H1 (cell line): ENCODE measurements around the gene THAP10. TPM values are rescaled to one million over a fixed set of nuclear protein-coding genes. Genes with fewer than 3 reads are reported as not detected.

Experiments
- CTCF ChIA-PET: fragments of 300-600 bp; sonication (Branson Sonifier 250); formaldehyde crosslinking; loops from one replicate; lab custom pipeline; 2021; ENCODE audit not compliant: partially characterized antibody; lab: Charles Lee
- POLR2A ChIA-PET: fragments of 300-600 bp; sonication (Branson Sonifier 250); formaldehyde crosslinking; loops from one replicate; lab custom pipeline; 2021; ENCODE audit warnings: inconsistent platforms; ENCODE audit not compliant: partially characterized antibody; lab: Charles Lee
- DNase-seq, 2 experiments: peaks; one replicate each; pipeline versions ENCODE4 v3.0.0 to v3.0.0-alpha.2; 2010 to 2022; ENCODE audit warnings: low spot score in 2 of 2, low read depth in 1 of 2, mixed read lengths in 1 of 2
- FAIRE-seq: peaks from 2 replicates; lab custom pipeline; 2011; peaks lifted over from hg19 to GRCh38; lab: Jason Lieb, UNC
- H2AFZ ChIP-seq: 2 replicates; pipeline ENCODE4 v1.8.1; 2012; ENCODE audit warnings: low read length, inconsistent platforms
- H2AK5ac ChIP-seq: 2 replicates; pipeline ENCODE4 v1.6.1; 2013; ENCODE audit warnings: low read depth, low read length
- H2BK120ac ChIP-seq: replicated peaks from 2 replicates; pipeline ENCODE3; 2013; ENCODE audit warnings: low read depth, low read length, inconsistent platforms
- H2BK12ac ChIP-seq: 2 replicates; pipeline ENCODE4 v1.6.1; 2013; ENCODE audit warnings: low read depth, low read length
- H2BK15ac ChIP-seq: 2 replicates; pipeline ENCODE4 v1.6.1; 2013; ENCODE audit warnings: low read length
- H2BK20ac ChIP-seq: 2 replicates; pipeline ENCODE4 v1.6.1; 2013; ENCODE audit warnings: low read length
- H2BK5ac ChIP-seq: 2 replicates; pipeline ENCODE4 v1.6.1; 2013; ENCODE audit warnings: low read depth, low read length
- H3K14ac ChIP-seq: 2 replicates; pipeline ENCODE4 v1.6.1; 2013; ENCODE audit warnings: inconsistent platforms; ENCODE audit not compliant: insufficient read length
- H3K18ac ChIP-seq: 2 replicates; pipeline ENCODE4 v1.6.1; 2013; ENCODE audit warnings: low read length; ENCODE audit errors: extremely low read depth
- H3K23ac ChIP-seq: 2 replicates; pipeline ENCODE4 v1.6.1; 2013; ENCODE audit warnings: inconsistent platforms; ENCODE audit not compliant: insufficient read length
- H3K23me2 ChIP-seq: 2 replicates; pipeline ENCODE4 v1.6.1; 2013; ENCODE audit warnings: low read depth, low read length
- H3K27ac ChIP-seq: 2 replicates; pipeline ENCODE4 v1.6.1; 2011; ENCODE audit warnings: low read depth, low read length, inconsistent platforms
- H3K27me3 ChIP-seq, 4 experiments: replicated peaks in 1 of 4; 1 replicate in 1 of 4; 2 replicates in 3 of 4; pipeline versions ENCODE4 v1.6.1 to v1.8.1; 2011 to 2013; ENCODE audit warnings: low read length in 3 of 4, mild to moderate bottlenecking in 3 of 4, inconsistent platforms in 2 of 4, mixed read lengths in 2 of 4, moderate library complexity in 1 of 4; ENCODE audit not compliant: control insufficient read depth in 3 of 4, insufficient read depth in 3 of 4; ENCODE audit errors: extremely low read depth in 1 of 4
- H3K36me3 ChIP-seq, 4 experiments: 2 replicates each; pipeline versions ENCODE4 v1.6.1 to v1.8.1; 2011 to 2013; ENCODE audit warnings: mild to moderate bottlenecking in 4 of 4, low read length in 3 of 4, moderate library complexity in 2 of 4, control low read depth in 1 of 4, inconsistent platforms in 1 of 4; ENCODE audit not compliant: insufficient read depth in 4 of 4, control insufficient read depth in 2 of 4
- H3K4ac ChIP-seq: replicated peaks from 2 replicates; pipeline ENCODE3; 2013; ENCODE audit warnings: low read length, low read depth, mixed read lengths, inconsistent platforms; ENCODE audit not compliant: insufficient read length
- H3K4me1 ChIP-seq, 4 experiments: replicated peaks in 1 of 4; 1 replicate in 1 of 4; 2 replicates in 3 of 4; pipeline versions ENCODE4 v1.6.1 to v1.8.1; 2011 to 2013; ENCODE audit warnings: low read length in 3 of 4, inconsistent platforms in 2 of 4, mixed read lengths in 1 of 4; ENCODE audit not compliant: insufficient read depth in 4 of 4, control insufficient read depth in 3 of 4
- H3K4me2 ChIP-seq, 2 experiments: 2 replicates each; pipeline versions ENCODE4 v1.6.1 to v1.8.1; 2011 to 2013; ENCODE audit warnings: low read depth in 2 of 2, low read length in 2 of 2, control low read depth in 1 of 2, inconsistent platforms in 1 of 2, mild to moderate bottlenecking in 1 of 2; ENCODE audit not compliant: insufficient read depth in 1 of 2
- H3K4me3 ChIP-seq, 4 experiments: fragments of 200-600, 300-600 bp in 1 of 4; sonication (generic), shearing (Covaris generic), sonication (Bioruptor Twin) in 1 of 4; 2 replicates each; pipeline versions ENCODE4 v1.5.1 to v1.8.1; 2011 to 2016; ENCODE audit warnings: low read length in 4 of 4, low read depth in 3 of 4, control low read depth in 2 of 4, inconsistent platforms in 2 of 4, mild to moderate bottlenecking in 2 of 4, mixed read lengths in 1 of 4, moderate library complexity in 1 of 4; ENCODE audit not compliant: insufficient read depth in 2 of 4; ENCODE audit errors: extremely low read depth in 1 of 4
- H3K56ac ChIP-seq: replicated peaks from 2 replicates; pipeline ENCODE3; 2013; ENCODE audit warnings: low read depth, mild to moderate bottlenecking, mixed read lengths, low read length, inconsistent platforms; ENCODE audit not compliant: insufficient read length
- H3K79me1 ChIP-seq: 2 replicates; pipeline ENCODE4 v1.6.1; 2013; ENCODE audit warnings: low read depth, low read length, control low read depth
- H3K79me2 ChIP-seq, 2 experiments: 2 replicates each; pipeline versions ENCODE4 v1.6.1 to v1.8.1; 2012 to 2013; ENCODE audit warnings: low read length in 2 of 2, mild to moderate bottlenecking in 2 of 2, inconsistent platforms in 1 of 2; ENCODE audit not compliant: insufficient read depth in 2 of 2, control insufficient read depth in 1 of 2
- H3K9ac ChIP-seq, 4 experiments: replicated peaks in 1 of 4; 1 replicate in 1 of 4; 2 replicates in 3 of 4; pipeline versions ENCODE4 v1.6.1 to v1.8.1; 2011 to 2013; ENCODE audit warnings: low read depth in 3 of 4, low read length in 3 of 4, control low read depth in 2 of 4, mild to moderate bottlenecking in 2 of 4, moderate library complexity in 2 of 4, inconsistent platforms in 1 of 4; ENCODE audit errors: extremely low read depth in 1 of 4
- H3K9me3 ChIP-seq, 2 experiments: 2 replicates each; pipeline versions ENCODE4 v1.6.1 to v1.8.1; 2012 to 2013; ENCODE audit warnings: mild to moderate bottlenecking in 2 of 2, moderate library complexity in 2 of 2, control low read depth in 1 of 2, inconsistent platforms in 1 of 2, low read depth in 1 of 2, low read length in 1 of 2, mixed read lengths in 1 of 2; ENCODE audit not compliant: insufficient read depth in 2 of 2
- H4K20me1 ChIP-seq, 2 experiments: replicated peaks in 1 of 2; 2 replicates each; pipeline versions ENCODE3 to v1.8.1; 2011 to 2013; ENCODE audit warnings: inconsistent platforms in 2 of 2, low read length in 2 of 2, mild to moderate bottlenecking in 1 of 2; ENCODE audit not compliant: insufficient read depth in 2 of 2, control insufficient read depth in 1 of 2
- H4K5ac ChIP-seq: 2 replicates; pipeline ENCODE4 v1.6.1; 2013; ENCODE audit warnings: low read length, low read depth, mixed read lengths, inconsistent platforms; ENCODE audit not compliant: insufficient read length
- H4K8ac ChIP-seq: 2 replicates; pipeline ENCODE4 v1.8.0; 2013; ENCODE audit warnings: mild to moderate bottlenecking, moderate library complexity, low read length, inconsistent platforms; ENCODE audit not compliant: insufficient read depth; ENCODE audit errors: extremely low read depth
- H4K91ac ChIP-seq: replicated peaks from 2 replicates; pipeline ENCODE3; 2013; ENCODE audit warnings: low read length, mixed read lengths, inconsistent platforms; ENCODE audit not compliant: insufficient read length
- ASH2L ChIP-seq: fragments of 200-600, 300-600 bp; sonication (generic); IDR thresholded peaks from one replicate; pipeline ENCODE4 v1.7.1; 2017; ENCODE audit warnings: low read length
- BCL11A ChIP-seq, 2 experiments: IDR thresholded peaks; one replicate each; pipeline ENCODE4 v1.6.1; 2011; ENCODE audit warnings: low read depth in 2 of 2, low read length in 2 of 2, mild to moderate bottlenecking in 2 of 2
- CHD2 ChIP-seq: IDR thresholded peaks from 2 replicates; pipeline ENCODE4 v1.6.1; 2012; ENCODE audit warnings: low read length, improper control_type of control experiment
- HDAC2 ChIP-seq, 2 experiments: fragments of 300-600 bp in 1 of 2; sonication (generic) in 1 of 2; IDR thresholded peaks; 2 replicates each; pipeline ENCODE4 v1.6.1; 2011 to 2012; ENCODE audit warnings: low read depth in 2 of 2, low read length in 2 of 2, mild to moderate bottlenecking in 2 of 2, moderate library complexity in 2 of 2, borderline replicate concordance in 1 of 2, inconsistent platforms in 1 of 2
- KDM1A ChIP-seq: fragments of 200-600, 300-600 bp; sonication (generic); IDR thresholded peaks from 2 replicates; pipeline ENCODE4 v1.7.1; 2016; ENCODE audit warnings: mild to moderate bottlenecking, low read length, borderline replicate concordance
- MAFK ChIP-seq: IDR thresholded peaks from 2 replicates; pipeline ENCODE4 v1.6.1; 2012; ENCODE audit warnings: low read depth, mild to moderate bottlenecking, improper control_type of control experiment, low read length
- RFX5 ChIP-seq: IDR thresholded peaks from 2 replicates; pipeline ENCODE4 v1.6.1; 2011; ENCODE audit warnings: low read depth, low read length, improper control_type of control experiment, borderline replicate concordance
- SAP30 ChIP-seq: fragments of 300-600 bp; sonication (generic); IDR thresholded peaks from 2 replicates; pipeline ENCODE4 v1.7.1; 2012; ENCODE audit warnings: low read length, moderate library complexity, mild to moderate bottlenecking, inconsistent platforms; ENCODE audit not compliant: insufficient read depth, insufficient replicate concordance
- SRF ChIP-seq: IDR thresholded peaks from 2 replicates; pipeline ENCODE4 v1.6.1; 2011; ENCODE audit warnings: mild to moderate bottlenecking, low read depth, low read length, moderate library complexity
- WGBS, 2 experiments: shearing (Covaris generic) in 1 of 2; methylation state at CpG; one replicate each; pipeline versions ENCODE4 v1.1.6 to v1.1.7; 2013 to 2015; ENCODE audit warnings: low lambda C conversion rate in 2 of 2, mixed read lengths in 2 of 2, inconsistent platforms in 1 of 2, low coverage in 1 of 2, missing lambda C conversion rate in 1 of 2; ENCODE audit not compliant: insufficient replicate concordance in 2 of 2, insufficient coverage in 1 of 2, insufficient read length in 1 of 2; ENCODE audit errors: extremely low coverage in 1 of 2, missing lambda C conversion rate in 1 of 2; 5-methylcytosine and 5-hydroxymethylcytosine counted together
- polyA plus RNA-seq, 7 experiments: library from polyadenylated mRNA; depleted of rRNA in 3 of 7; stranded (reverse) in 5 of 7; unstranded in 2 of 7; fragments of >200 nt in 5 of 7; fragments of 200-250 nt in 2 of 7; gene quantifications; 1 replicate in 5 of 7; 2 replicates in 1 of 7; 4 replicates in 1 of 7; pipeline versions ENCODE4 v1.2.1 to v1.2.3, GENCODE V29; 2011 to 2013; ENCODE audit warnings: missing spikeins in 2 of 7, mixed read lengths in 2 of 7
- total RNA-seq: library from RNA; stranded (reverse); fragmentation: NEBNext Ultra II Directional; extraction: Animal tissue kit (Norgen Biotek cat#: 25700); gene quantifications from 2 replicates; pipeline ENCODE4 v1.2.1, GENCODE V29; 2021
- TF ChIP-seq, protein P1 (sequence below), 3 experiments: IDR thresholded peaks; 1 replicate in 2 of 3; 2 replicates in 1 of 3; pipeline versions ENCODE4 v1.5.1 to v1.6.1; 2011; ENCODE audit warnings: low read length in 3 of 3, mild to moderate bottlenecking in 3 of 3, inconsistent platforms in 2 of 3, low read depth in 1 of 3, moderate library complexity in 1 of 3; ENCODE audit not compliant: insufficient read depth in 1 of 3; ENCODE audit errors: control extremely low read depth in 1 of 3

Gene THAP10
- total and polyA plus RNA-seq, 2 of the 8 experiments (the other 6 are each of a cell fraction or from before 2014, with no cell fraction given) = 2.8 to 4.5 TPM

- H3K27ac ChIP-seq = no peak overlapping the region
- WGBS, 2 experiments = 94% methylated on average over 3 of the region's 3 CpGs; no CpG with 5 or more reads in 1 of the 2 experiments
- no peak overlapping the region for H2AK5ac ChIP-seq
- no peak overlapping the region for H3K56ac ChIP-seq
- no peak overlapping the region for H3K9ac ChIP-seq
- no peak overlapping the region for H2BK20ac ChIP-seq
- no peaks in the 10 kb centered on the region for H3K23me2 ChIP-seq
- H3K36me3 ChIP-seq = peaks cover 0 to 25% (median 7%) of the 10 kb centered on the region in 4 experiments; a peak in 6 of 8 replicates
- no peaks in the 10 kb centered on the region for H3K27me3 ChIP-seq
- H2BK12ac ChIP-seq = no peak overlapping the region
- H4K8ac ChIP-seq = no peak overlapping the region
- no peaks in the 10 kb centered on the region for H3K79me1 ChIP-seq
- no peaks in the 10 kb centered on the region for H3K79me2 ChIP-seq
- H3K4me3 ChIP-seq = no peak overlapping the region
- FAIRE-seq (no peak), DNase-seq (no peak)
- no peak overlapping the region for H2AFZ ChIP-seq
- H4K5ac ChIP-seq = no peak overlapping the region
- H4K91ac ChIP-seq = no peak overlapping the region
- peaks cover 0 to 8% (median 7%) of the 10 kb centered on the region in 4 experiments; a peak in 6 of 7 replicates for H3K4me1 ChIP-seq
- no peak overlapping the region for H3K23ac ChIP-seq
- no peak overlapping the region for H3K14ac ChIP-seq
- CTCF ChIA-PET = interaction anchor here (0.6 to 1.6 kb wide), 4 partner anchors 9 to 691 kb away, joined by 3 to 4 read pairs (median 4); no protein-coding TSS in a partner anchor
- H3K4ac ChIP-seq = no peak overlapping the region
- H4K20me1 ChIP-seq = no peaks in the 10 kb centered on the region
- POLR2A ChIA-PET = interaction anchor here (1.3 to 1.4 kb wide), 2 partner anchors 9 to 13 kb away, joined by 3 to 4 read pairs; no protein-coding TSS in a partner anchor
- no peaks in the 10 kb centered on the region for H3K9me3 ChIP-seq
- no peak overlapping the region for H2BK120ac ChIP-seq
- no peak overlapping the region for H3K4me2 ChIP-seq
- H3K18ac ChIP-seq = no peak overlapping the region
- H2BK5ac ChIP-seq = no peak overlapping the region
- no peak overlapping the region for H2BK15ac ChIP-seq
- TF ChIP-seq MAFK (no peak), RFX5 (no peak), HDAC2 (IDR thresholded peaks at IDR 0.05; ENCODE audit: borderline replicate concordance in 1 of 2, low read depth in 2 of 2, low read length in 2 of 2) (no peak), ASH2L (no peak), BCL11A (IDR thresholded peaks at IDR 0.05; ENCODE audit: low read depth in 2 of 2, low read length in 2 of 2) (no peak), SAP30 (no peak), KDM1A (no peak), CHD2 (no peak), SRF (no peak)
- TF ChIP-seq, protein P1, sequence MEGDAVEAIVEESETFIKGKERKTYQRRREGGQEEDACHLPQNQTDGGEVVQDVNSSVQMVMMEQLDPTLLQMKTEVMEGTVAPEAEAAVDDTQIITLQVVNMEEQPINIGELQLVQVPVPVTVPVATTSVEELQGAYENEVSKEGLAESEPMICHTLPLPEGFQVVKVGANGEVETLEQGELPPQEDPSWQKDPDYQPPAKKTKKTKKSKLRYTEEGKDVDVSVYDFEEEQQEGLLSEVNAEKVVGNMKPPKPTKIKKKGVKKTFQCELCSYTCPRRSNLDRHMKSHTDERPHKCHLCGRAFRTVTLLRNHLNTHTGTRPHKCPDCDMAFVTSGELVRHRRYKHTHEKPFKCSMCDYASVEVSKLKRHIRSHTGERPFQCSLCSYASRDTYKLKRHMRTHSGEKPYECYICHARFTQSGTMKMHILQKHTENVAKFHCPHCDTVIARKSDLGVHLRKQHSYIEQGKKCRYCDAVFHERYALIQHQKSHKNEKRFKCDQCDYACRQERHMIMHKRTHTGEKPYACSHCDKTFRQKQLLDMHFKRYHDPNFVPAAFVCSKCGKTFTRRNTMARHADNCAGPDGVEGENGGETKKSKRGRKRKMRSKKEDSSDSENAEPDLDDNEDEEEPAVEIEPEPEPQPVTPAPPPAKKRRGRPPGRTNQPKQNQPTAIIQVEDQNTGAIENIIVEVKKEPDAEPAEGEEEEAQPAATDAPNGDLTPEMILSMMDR (IDR thresholded peaks at IDR 0.05; ENCODE audit: control extremely low read depth in 1 of 3, insufficient read depth in 1 of 3, low read depth in 1 of 3, low read length in 3 of 3) = no peak
Measured at GRCh38 chr15:70833422-70833821, 58.8 kb downstream of the THAP10 start.
